GM18870 (cell line): ENCODE results near the gene SDC1.
"Not testable (repeated sequence)": the region's sequence is repeated elsewhere in the genome, so short reads cannot be mapped to it uniquely, and the experiment has no call there.

Experiments used
- ATAC-seq: cut with Tn5 transposase; IDR thresholded peaks from one replicate; pipeline ENCODE4 v1.9.1; 2021; ENCODE audit warnings: moderate library complexity; ENCODE audit not compliant: unreplicated experiment

Gene SDC1, protein sequence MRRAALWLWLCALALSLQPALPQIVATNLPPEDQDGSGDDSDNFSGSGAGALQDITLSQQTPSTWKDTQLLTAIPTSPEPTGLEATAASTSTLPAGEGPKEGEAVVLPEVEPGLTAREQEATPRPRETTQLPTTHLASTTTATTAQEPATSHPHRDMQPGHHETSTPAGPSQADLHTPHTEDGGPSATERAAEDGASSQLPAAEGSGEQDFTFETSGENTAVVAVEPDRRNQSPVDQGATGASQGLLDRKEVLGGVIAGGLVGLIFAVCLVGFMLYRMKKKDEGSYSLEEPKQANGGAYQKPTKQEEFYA

DNA sequence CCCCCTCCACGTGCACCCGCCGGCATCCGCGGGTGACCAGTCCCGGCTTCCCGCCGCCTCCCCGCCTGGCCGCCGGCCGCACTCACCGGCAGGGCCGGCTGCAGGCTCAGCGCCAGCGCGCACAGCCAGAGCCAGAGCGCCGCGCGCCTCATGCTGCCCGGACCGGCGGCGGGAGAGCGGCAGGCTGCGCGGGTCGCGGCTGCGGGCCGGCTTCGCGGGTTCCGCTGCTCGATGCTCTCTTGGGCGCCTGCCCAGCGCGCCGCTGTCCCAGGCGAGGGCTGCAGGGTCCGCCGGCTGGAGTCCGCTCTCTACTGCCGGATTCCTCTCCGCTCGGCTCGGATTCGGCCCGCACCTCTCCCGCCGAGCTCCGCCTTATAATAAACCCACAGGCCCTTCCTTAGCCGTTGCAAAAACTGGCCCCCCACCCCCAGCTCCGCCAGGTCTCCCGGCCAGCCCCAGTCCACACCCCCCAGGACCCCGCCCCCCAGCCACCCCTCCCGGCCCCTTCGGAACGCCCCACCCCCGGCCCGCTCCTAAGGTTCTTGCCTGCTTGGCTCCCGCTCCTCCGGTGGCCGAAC lies at the start of gene SDC1:
SDC1 (minus strand) TSS at position 415 of the 578 bp plus-strand sequence; CDS start at position 152, 263 bp downstream.
- no peak for ATAC-seq

DNA sequence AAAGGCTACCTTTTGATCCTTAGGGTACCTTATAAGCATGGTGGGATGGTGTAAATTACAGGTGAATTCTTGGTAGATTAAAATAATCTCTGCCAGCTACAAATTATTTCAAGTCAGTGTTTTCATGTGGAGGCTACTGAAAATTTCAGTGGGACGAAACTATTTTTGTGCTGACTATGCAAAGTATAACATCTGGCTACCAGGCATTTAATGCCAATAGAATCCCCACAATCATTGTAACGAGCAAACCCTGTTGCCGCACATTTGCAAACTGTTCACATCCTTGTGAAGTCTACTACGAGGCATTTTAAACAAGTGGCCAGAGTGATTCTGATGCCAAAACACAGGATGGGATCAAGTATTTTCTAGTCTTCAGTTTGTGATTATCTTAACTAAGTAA lies 48.1 kb upstream of the SDC1 start:
- no peak for ATAC-seq

DNA sequence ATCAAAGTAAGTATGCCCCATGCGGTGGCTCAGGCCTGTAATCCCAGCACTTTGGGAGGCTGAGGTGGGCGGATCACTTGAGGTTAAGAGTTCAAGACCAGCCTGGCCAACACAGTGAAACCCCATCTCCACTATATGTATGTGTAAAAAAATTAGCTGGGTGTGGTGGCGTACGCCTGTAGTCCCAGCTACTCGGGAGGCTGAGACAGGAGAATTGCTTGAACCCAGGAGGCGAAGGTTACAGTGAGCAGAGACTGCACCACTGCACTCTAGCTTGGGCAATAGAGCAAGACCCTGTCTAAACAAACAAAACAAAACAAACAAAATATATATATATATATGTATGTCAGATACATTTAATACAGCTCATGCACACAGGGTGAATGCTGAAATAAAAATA lies 43.4 kb upstream of the SDC1 start:
- not testable (repeated sequence) for ATAC-seq

GRCh38 chr2:20267529-20267928 lies 42.6 kb upstream of the SDC1 start:
- no peak for ATAC-seq

- ATAC-seq: no peak
Measured at GRCh38 chr2:20264629-20265028, 39.7 kb upstream of the SDC1 start.

DNA sequence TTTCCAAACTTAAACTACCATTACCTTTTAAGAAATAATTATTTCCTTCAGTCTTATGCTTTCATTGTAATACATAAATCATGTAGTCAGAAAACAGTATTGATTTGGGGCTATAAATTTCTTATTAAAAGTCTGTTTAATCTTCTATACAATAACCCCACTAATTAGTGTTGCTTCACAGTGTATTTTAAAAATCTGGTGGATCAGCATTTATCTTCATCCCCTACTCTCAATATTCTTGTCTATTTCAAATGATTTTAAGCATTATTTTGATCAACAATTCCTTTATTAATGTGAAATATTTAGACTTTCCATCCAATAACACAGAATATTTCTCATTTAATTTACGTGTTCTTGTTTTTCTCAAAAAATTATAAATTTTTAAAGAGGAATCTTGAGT lies 32.5 kb upstream of the SDC1 start:
- ATAC-seq: no peak

DNA sequence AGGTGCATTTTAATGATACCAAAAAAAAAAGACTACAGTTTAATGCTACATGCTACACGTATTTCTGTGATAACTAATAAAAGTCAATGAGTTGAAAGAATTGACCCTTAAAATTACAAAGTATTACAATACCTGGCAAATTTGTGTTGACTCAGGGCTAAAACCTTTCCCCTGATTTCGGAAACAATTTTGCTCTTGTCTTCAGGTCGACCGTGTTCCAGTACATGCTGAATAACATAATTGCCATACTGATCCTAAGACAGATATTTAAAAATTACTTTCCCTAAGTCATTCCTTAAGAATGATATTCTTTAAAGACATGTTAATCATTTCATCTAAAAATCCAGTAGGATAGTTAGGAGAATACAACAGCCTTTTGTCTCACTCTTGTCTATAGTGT lies 29.8 kb upstream of the SDC1 start:
- ATAC-seq: no peak

- ATAC-seq: no peak
Measured at GRCh38 chr2:20250436-20250835, 25.5 kb upstream of the SDC1 start.

GRCh38 chr2:20249170-20249569 lies 24.2 kb upstream of the SDC1 start:
- ATAC-seq: no peak

- ATAC-seq: no peak
Measured at GRCh38 chr2:20247084-20247483, 22.2 kb upstream of the SDC1 start.

DNA sequence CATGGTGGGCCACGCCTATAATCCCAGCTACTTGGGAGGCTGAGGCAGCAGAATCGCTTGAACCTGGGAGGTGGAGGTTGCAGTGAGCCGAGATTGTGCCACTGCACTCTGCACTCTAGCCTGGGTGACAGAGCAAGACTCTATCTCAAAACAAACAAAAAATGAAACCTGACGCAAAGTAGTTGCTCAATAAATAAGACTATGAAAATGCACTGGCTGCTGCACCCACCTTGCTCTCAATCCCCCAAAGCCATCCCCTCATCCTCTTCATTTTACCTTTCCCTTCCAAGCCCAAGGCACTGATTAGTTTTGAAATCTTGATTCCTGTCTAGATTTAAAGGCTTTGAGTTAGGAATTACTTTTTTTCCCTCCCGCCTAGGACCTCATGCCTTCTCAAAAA lies 18.7 kb upstream of the SDC1 start:
- ATAC-seq: not testable (repeated sequence)

- ATAC-seq: no peak
Measured at GRCh38 chr2:20242727-20243377, 17.9 kb upstream of the SDC1 start.

- no peak for ATAC-seq
Measured at GRCh38 chr2:20241973-20242726, 17.2 kb upstream of the SDC1 start.

GRCh38 chr2:20240291-20240690 lies 15.4 kb upstream of the SDC1 start:
- not testable (repeated sequence) for ATAC-seq

DNA sequence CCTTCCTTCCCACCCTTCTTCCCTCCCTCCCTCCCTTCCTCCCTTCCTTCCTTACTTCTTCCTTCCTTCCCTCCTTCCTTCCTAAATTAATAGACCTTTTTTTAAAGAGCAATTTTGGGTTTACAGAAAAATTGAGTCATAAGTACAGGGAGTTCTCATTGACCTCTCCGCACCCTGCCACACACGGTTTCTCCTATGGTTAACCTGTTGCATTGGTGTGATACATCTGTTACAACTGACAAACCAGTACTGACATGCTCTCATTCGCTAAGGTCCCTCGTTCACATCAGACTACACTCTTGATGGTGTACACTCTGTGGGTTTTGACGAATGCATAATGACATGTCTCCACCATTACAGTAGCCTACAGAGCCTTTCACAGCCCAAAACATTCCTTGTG lies 11.6 kb upstream of the SDC1 start:
- no peak for ATAC-seq

DNA sequence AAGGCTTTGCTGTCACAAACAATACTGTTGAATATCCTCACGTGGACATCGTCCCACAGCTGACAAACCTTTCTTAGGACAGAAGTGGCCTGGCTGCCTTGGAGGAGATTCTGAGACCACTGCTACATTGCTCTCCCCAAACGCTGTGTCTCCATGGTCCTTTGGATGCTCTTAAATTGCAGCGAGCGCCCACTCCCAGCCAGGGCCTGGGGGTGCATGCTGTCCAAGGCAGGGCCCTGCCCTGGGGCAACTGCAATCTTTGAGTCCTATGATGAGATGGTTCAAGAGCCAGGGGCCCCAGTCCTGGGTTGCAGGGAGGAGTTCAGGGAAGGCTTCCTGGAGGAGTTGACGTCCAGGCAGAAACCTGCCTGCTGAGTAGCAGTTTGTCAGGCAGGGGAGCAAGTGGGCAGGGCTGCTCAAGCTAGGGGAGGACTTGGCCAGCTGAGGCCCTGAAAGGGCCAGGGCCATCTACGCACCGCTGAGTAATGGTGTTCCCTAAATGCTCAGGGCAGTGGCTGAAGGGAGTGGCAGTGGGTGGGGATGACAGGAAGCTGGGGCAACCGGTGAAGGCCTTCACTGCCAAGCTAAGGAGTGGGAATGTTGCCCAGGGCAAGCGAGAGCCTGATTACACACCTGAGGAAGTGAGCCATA lies 10.8 kb upstream of the SDC1 start:
- no peak for ATAC-seq

DNA sequence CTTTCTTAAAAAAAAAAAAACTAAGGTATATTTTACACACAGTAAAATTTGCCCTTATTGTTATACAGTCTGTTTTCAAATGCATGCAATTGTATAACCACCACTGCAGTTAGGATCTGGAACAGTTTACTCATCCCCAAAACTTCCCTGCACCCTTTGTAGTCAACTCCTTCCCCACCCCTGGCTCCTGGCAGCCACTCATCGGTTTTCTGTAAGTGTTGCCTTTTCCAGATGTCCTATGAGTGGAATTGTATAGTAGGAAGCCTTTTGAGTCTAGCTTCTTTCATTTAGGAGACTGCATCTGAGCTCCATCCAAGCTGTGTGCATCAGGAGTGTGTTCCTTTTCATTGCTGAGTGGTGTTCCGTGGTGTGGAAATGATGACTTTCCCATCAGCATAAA lies 9.7 kb upstream of the SDC1 start:
- ATAC-seq: not testable (repeated sequence)

- ATAC-seq: no peak
Measured at GRCh38 chr2:20232837-20233207, 7.9 kb upstream of the SDC1 start.

DNA sequence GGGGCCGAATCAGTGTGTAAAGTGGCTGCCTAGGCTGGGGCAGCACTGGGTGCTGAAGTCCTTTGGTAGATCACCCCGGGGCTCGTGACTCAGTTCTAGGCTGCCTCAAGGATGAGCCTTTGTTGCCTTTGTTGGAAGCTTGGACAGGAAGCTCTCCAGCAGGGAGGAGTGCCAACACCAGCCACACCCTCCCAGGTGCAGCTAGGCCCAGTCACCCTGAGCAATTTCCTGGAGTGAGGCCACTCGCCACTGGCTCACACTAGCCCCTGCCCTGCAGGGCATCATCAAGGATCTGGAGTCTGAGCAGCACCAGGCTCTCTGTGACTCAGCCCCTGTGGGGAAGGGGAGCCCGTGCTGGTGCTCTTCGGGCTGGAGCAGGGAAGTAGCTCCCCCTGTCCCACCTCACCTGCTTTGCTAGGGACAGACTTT lies 6.7 kb upstream of the SDC1 start:
- no peak for ATAC-seq

GRCh38 chr2:20231159-20231558 lies 6.2 kb upstream of the SDC1 start:
- no peak for ATAC-seq

DNA sequence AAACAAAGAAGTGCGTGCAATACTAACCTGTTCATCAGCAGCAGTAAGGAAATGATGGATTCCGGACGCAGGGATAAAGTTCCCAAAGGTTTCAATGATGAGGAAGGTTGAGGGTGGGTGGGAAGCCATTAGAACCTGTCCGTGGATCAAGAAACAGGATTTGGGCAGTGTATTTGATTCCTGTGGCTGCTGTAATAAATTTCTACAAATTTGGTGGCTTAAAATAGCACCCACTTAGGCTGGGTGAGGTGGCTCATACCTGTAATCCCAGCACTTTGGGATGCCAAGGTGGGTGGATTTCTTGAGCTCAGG lies 5.1 kb upstream of the SDC1 start:
- no peak for ATAC-seq
